Endothelial cell of umbilical vein (primary cell): ENCODE measurements around the gene CFD. TPM values are rescaled to one million over a fixed set of nuclear protein-coding genes. Genes with fewer than 3 reads are reported as not detected.

Experiments used
- BruUV-seq: library from RNA; stranded (reverse); fragments of 400-500 nt; replicated peaks from 2 replicates; lab custom pipeline; 2021; lab: Mats Ljungman, UMichigan
- CTCF ChIA-PET: fragments of 300-600, 350-600 bp; sonication (Branson Sonifier 250); formaldehyde crosslinking; loops from one replicate; lab custom pipeline; 2021; ENCODE audit warnings: antibody characterized with exemption, inconsistent platforms; lab: Charles Lee
- POLR2A ChIA-PET: fragments of 300-600, 350-600 bp; sonication (Branson Sonifier 250); formaldehyde crosslinking; loops from one replicate; lab custom pipeline; 2021; ENCODE audit warnings: antibody characterized with exemption, inconsistent platforms; lab: Charles Lee
- DNase-seq: peaks from one replicate; pipeline ENCODE4 v3.0.0-alpha.2; 2011; ENCODE audit warnings: low read depth, low spot score
- FAIRE-seq: peaks from 2 replicates; lab custom pipeline; 2011; peaks lifted over from hg19 to GRCh38; lab: Jason Lieb, UNC
- H2AFZ ChIP-seq: 2 replicates; pipeline ENCODE4 v1.6.0; 2012; ENCODE audit warnings: low read depth, low read length, control low read depth, inconsistent platforms
- H3K27ac ChIP-seq: 2 replicates; pipeline ENCODE4 v1.5.1; 2011; ENCODE audit warnings: low read depth, mild to moderate bottlenecking, control low read depth, low read length, moderate library complexity; ENCODE audit not compliant: insufficient read depth
- H3K27me3 ChIP-seq, 2 experiments: 2 replicates each; pipeline versions ENCODE4 v1.6.0 to v1.6.1; 2011; ENCODE audit warnings: low read length in 2 of 2, mixed read lengths in 1 of 2; ENCODE audit not compliant: control insufficient read depth in 2 of 2, insufficient read depth in 2 of 2
- H3K36me3 ChIP-seq, 2 experiments: 2 replicates in 1 of 2; 3 replicates in 1 of 2; pipeline ENCODE4 v1.5.1; 2011; ENCODE audit warnings: low read length in 2 of 2, mild to moderate bottlenecking in 1 of 2, moderate library complexity in 1 of 2; ENCODE audit not compliant: control insufficient read depth in 2 of 2, insufficient read depth in 2 of 2; ENCODE audit errors: extremely low read depth in 1 of 2
- H3K4me1 ChIP-seq: 3 replicates; pipeline ENCODE4 v1.5.1; 2011; ENCODE audit warnings: mild to moderate bottlenecking, low read length; ENCODE audit not compliant: control insufficient read depth, insufficient read depth; ENCODE audit errors: extremely low read depth
- H3K4me2 ChIP-seq: 2 replicates; pipeline ENCODE4 v1.6.1; 2011; ENCODE audit warnings: low read length, control low read depth, mixed read lengths; ENCODE audit not compliant: insufficient read depth
- H3K4me3 ChIP-seq, 3 experiments: fragments of 200-600 bp in 1 of 3; sonication (generic), shearing (Covaris generic) in 1 of 3; replicated peaks in 1 of 3; 2 replicates each; pipeline ENCODE4 v1.5.1; 2011 to 2016; ENCODE audit warnings: control low read depth in 3 of 3, low read length in 3 of 3, mild to moderate bottlenecking in 2 of 3, inconsistent platforms in 1 of 3, low read depth in 1 of 3, moderate library complexity in 1 of 3; ENCODE audit not compliant: insufficient read depth in 1 of 3
- H3K79me2 ChIP-seq: 2 replicates; pipeline ENCODE4 v1.6.0; 2012; ENCODE audit warnings: low read length, inconsistent platforms; ENCODE audit not compliant: control insufficient read depth, insufficient read depth
- H3K9ac ChIP-seq: replicated peaks from 2 replicates; pipeline ENCODE3; 2011; ENCODE audit warnings: low read length, control low read depth; ENCODE audit not compliant: insufficient read depth; ENCODE audit errors: extremely low read depth
- H3K9me1 ChIP-seq: replicated peaks from 3 replicates; pipeline ENCODE4 v1.6.0; 2011; ENCODE audit warnings: mild to moderate bottlenecking, low read length; ENCODE audit not compliant: control insufficient read depth, insufficient read depth; ENCODE audit errors: extremely low read depth
- H3K9me3 ChIP-seq: replicated peaks from 2 replicates; pipeline ENCODE4 v1.5.1; 2012; ENCODE audit warnings: low read length, inconsistent platforms; ENCODE audit not compliant: control insufficient read depth, insufficient read depth
- H4K20me1 ChIP-seq: replicated peaks from 2 replicates; pipeline ENCODE3; 2011; ENCODE audit warnings: mild to moderate bottlenecking, low read length; ENCODE audit not compliant: control insufficient read depth, insufficient read depth; ENCODE audit errors: extremely low read depth
- CTCF ChIP-seq, 2 donors: IDR thresholded peaks; 1 replicate in 1 of 2; 2 replicates in 1 of 2; pipeline ENCODE4 v1.5.1; 2011; ENCODE audit warnings: low read length in 2 of 2, mild to moderate bottlenecking in 2 of 2, moderate library complexity in 2 of 2, control low read depth in 1 of 2, inconsistent platforms in 1 of 2, low read depth in 1 of 2; ENCODE audit not compliant: insufficient read depth in 1 of 2; ENCODE audit errors: extremely low read depth in 1 of 2
- FOS ChIP-seq: IDR thresholded peaks from 2 replicates; pipeline ENCODE4 v1.6.1; 2011; ENCODE audit warnings: mild to moderate bottlenecking, low read length, moderate library complexity, borderline replicate concordance; ENCODE audit not compliant: insufficient read depth
- GATA2 ChIP-seq: IDR thresholded peaks from 2 replicates; pipeline ENCODE4 v1.7.0; 2011; ENCODE audit warnings: low read depth, mild to moderate bottlenecking, moderate library complexity, mixed read lengths, low read length; ENCODE audit not compliant: insufficient read length, insufficient read depth
- JUN ChIP-seq: IDR thresholded peaks from 2 replicates; pipeline ENCODE4 v1.6.1; 2011; ENCODE audit warnings: borderline replicate concordance, low read depth; ENCODE audit not compliant: insufficient read length, insufficient read depth
- MAX ChIP-seq: IDR thresholded peaks from 2 replicates; pipeline ENCODE4 v1.6.1; 2011; ENCODE audit not compliant: insufficient read depth, insufficient read length
- MYC ChIP-seq: IDR thresholded peaks from one replicate; pipeline ENCODE4 v1.6.1; 2011; ENCODE audit warnings: mild to moderate bottlenecking, low read depth, low read length
- POLR2A ChIP-seq: IDR thresholded peaks from 2 replicates; pipeline ENCODE4 v1.6.1; 2012; ENCODE audit warnings: low read depth, mild to moderate bottlenecking, control low read depth, low read length
- POLR2AphosphoS5 ChIP-seq: IDR thresholded peaks from 2 replicates; pipeline ENCODE4 v1.6.1; 2012; ENCODE audit warnings: low read depth, mild to moderate bottlenecking, control low read depth, low read length, moderate library complexity; ENCODE audit not compliant: insufficient read depth
- dilution Hi-C: fragments of 300-500 bp; cut with MboI; formaldehyde crosslinking; loops from one replicate; pipeline ENCODE4 v1.15.0; 2019; ENCODE audit warnings: low sequenced_read_pairs; ENCODE audit not compliant: extremely low pct_ligation_motif_present
- intact Hi-C: fragments of 100-400 bp; cut with micrococcal nuclease; formaldehyde crosslinking; loops from one replicate; pipeline ENCODE4 v1.10.0; 2022
- polyA plus RNA-seq, 4 experiments: library from polyadenylated mRNA; depleted of rRNA in 3 of 4; stranded (reverse) in 3 of 4; unstranded in 1 of 4; fragments of >200 nt; gene quantifications; 2 replicates each; pipeline versions ENCODE4 v1.2.1 to v1.2.3, GENCODE V29; 2011 to 2012; ENCODE audit warnings: missing spikeins in 1 of 4
- total RNA-seq: library from RNA; stranded (reverse); gene quantifications from 2 replicates; pipeline ENCODE4 v1.2.3, GENCODE V29; 2021

Gene CFD
- total and polyA plus RNA-seq, 2 donors (not counting 3 experiments of a cell fraction or from before 2014, with no cell fraction given) = 0.25 to 0.40 TPM

- no peaks in the 10 kb centered on the region for H3K9me1 ChIP-seq
- BruUV-seq = no TSS peak
- peaks cover 0 to 11% of the 10 kb centered on the region in 2 experiments for H3K36me3 ChIP-seq
Measured at GRCh38 chr19:903266-903797, 43.9 kb downstream of the CFD start.

More at GRCh38 chr19:903266-903797, 43.9 kb downstream of the CFD start:
- no peak overlapping the region for H3K27ac ChIP-seq
- POLR2A ChIA-PET = no interaction called here
- no peak for FAIRE-seq
- peaks cover 2% of the 10 kb centered on the region for H3K79me2 ChIP-seq
- no peaks in the 10 kb centered on the region for H3K4me1 ChIP-seq
- H3K4me2 ChIP-seq = no peak overlapping the region
- DNase-seq = no peak
- H4K20me1 ChIP-seq = no peaks in the 10 kb centered on the region
- intact Hi-C loops = no loop called here
- H3K9me3 ChIP-seq = no peaks in the 10 kb centered on the region
- dilution Hi-C loops = no loop called here
- no peak for TF ChIP-seq MAX
- no peak for TF ChIP-seq GATA2
- no peak for TF ChIP-seq CTCF (IDR thresholded peaks at IDR 0.05; ENCODE audit: extremely low read depth in 1 of 2, insufficient read depth in 1 of 2, low read depth in 1 of 2, low read length in 2 of 2)
- TF ChIP-seq JUN = no peak
- TF ChIP-seq POLR2A = no peak
- TF ChIP-seq POLR2AphosphoS5 = no peak
- TF ChIP-seq FOS = no peak
- no peak for TF ChIP-seq MYC
- CTCF ChIA-PET = interaction anchor here (0.7 to 1.1 kb wide), 2 partner anchors 10 to 40 kb away, joined by 3 read pairs; partner anchors contain the start of genes MED16 and RNU6-9
- H3K27me3 ChIP-seq = no peaks in the 10 kb centered on the region
- H3K9ac ChIP-seq = no peak overlapping the region
- no peak overlapping the region for H2AFZ ChIP-seq
- H3K4me3 ChIP-seq = no peak overlapping the region
